ENCODE data around the gene SOX30. TPM values are rescaled to one million over a fixed set of nuclear protein-coding genes. Genes with fewer than 3 reads are reported as not detected.

SOX30 gene
- total RNA-seq, 1 donor from 2014 or later = not detected

DNA sequence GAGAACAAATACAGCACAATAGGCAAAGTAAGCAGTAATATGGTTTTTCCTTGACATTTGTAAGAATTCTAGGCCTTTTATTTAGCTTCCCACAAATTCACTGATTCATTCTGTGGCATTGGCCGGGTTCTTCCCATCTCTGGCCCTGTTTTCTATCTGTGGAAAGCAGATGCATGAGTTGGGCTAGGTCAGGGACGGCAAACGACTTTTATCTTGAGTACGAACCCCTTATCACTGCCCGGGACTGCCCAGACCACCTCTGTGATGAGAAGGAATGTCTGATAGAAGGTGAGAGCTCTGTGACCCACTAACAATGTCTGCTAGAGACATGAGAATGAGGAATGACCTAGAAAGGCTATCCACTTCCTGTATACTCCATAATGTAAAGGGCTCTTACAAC is 41.2 kb downstream of the SOX30 start:
- ATAC-seq (no peak), DNase-seq (ENCODE audit: low spot score) (no peak)

DNA sequence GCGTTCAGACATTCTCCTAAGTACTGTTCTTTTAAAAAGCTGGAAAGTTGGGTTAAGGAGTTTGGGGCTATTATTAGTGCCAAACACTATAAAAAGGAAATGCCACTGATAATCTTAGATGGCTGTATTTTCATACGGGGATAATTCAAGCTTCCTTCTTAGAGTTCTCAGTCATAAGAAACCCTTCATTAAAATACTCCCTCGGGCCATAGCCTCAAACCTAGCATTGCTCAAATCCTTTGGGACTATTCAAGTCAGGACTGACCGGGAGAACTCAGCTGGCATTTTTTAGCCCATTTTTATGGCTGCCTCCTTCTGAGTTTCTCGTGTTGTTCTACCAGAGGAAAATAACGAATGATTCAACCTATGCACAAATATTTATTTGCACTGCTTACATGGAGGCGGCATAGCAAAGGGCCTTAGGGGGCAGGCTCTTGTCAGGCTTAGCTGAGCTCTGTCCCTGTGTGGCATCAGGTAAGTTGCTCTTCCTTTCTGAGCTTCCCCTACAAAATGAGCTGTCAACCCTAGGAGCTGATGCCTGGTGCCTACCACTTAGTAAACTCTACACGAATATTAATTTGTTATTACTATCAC is 43.2 kb downstream of the SOX30 start:
- DNase-seq (ENCODE audit: low spot score) = no peak
- ATAC-seq = no peak

DNA sequence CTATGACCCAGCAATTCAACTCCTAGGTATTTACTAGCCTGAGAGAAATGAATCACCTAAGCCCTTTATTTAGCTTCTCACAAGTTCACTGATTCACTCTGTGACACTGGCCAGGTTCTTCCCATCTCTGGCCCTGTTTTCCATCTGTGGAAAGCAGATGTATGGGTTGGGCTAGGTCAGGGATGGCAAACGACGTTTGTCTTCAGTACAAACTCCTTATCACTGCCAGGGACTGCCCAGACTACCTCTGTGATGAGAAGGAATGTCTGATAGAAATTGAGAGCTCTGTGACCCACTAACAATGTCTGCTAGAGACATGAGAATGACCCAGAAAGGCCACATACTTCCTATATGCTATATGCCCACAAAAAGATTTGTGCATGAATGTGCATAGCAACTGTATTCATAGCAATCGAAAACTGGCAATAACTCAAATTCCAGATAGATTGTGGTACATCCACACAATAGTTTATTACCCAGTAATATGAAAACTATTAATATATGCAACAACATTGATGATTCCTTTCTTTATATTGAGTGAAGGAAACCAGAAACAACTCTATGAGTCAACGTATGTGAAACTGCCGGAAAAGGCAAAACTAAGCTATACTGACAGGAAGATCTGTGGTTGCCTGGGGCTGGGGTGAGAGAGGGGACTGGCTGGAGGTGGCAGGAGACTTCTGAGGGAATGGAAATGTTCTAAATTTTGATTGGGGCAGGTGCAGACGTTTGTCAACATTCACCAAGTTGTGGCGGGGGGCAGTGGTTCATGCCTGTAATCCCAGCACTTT is 44.7 kb downstream of the SOX30 start:
- DNase-seq (ENCODE audit: low spot score) (no peak), ATAC-seq (no peak)

DNA sequence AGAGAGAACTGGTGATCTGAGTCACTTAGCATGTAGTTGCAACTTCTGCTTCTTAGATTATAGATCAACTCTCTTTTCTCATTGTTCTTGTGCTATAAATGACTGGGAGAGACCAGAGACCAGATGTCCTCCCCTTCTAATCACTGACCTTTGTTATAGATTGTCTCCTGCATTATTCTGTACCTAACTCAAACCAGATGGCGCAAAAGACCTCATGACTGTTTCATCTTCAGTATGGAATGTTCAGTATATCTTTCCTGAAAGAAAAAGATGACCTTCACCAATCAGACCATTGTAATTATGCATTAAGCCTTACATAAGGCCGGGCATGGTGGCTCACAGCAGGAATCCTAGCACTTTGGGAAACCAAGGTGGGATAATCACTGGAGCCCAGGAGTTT is 46.2 kb downstream of the SOX30 start:
- no peak for ATAC-seq

DNA sequence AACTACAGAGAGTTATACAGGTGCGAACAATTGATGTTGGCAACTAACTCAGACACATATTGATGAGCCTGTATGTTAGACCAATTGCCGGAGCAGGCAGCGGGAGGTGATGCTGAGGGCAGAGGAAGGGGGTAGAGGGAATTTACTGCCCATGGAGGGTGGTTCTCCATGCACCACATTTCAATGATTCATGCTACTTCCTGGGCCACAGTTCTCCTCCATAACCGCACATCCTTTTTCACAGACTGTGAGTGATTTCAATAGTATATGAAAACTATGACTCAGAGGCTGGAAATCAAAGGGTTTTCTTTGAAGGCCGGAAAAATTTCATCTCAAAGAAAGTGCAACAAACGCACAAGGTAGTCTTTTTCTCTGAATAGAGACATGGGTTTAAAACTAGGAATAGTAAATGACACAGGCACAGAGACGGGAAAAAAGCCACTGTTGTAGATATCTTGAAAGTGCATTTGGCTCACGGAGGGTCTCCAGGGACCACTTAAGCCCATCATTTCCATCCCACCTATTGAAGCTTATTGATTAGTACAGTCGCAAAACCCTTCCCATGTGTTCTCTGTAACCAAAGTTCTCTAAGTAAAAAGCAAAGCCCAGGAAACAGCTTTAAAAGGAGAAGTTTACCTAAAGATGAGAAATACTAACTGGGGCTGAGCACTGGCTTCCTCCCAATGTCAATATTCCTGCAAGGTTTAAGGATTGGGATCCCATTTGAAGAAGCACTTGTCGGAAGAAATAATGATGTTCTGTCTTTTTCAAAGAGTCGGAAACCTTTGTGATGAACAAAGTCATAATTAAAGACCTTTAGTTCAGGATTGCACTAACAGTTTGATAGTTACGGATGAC is 48.7 kb downstream of the SOX30 start:
- DNase-seq (ENCODE audit: low spot score) (no peak), ATAC-seq (no peak)

More for the DNA sequence above, 46.2 kb downstream of the SOX30 start:
- DNase-seq (ENCODE audit: low spot score) = no peak

DNA sequence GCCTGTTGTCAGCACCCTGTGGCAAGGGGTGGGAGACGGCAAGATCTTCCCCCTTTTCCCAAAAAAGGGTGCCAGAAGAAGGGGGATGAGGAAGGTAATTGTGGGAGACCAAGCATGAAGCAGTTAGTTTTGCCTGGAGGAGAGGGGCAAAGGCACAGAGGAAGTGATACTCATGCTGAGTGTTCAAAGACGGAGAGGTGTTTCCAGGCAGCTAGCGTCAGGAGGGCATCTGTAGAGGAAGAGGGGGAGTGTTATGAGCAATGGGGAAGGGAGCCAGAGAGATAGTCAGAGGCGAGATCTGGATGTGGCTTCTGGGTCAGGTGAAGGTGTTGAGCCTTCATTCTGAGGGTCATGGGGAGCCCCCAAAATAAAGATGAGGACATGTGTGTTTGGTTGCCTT is 49.7 kb downstream of the SOX30 start:
- ATAC-seq = no peak
- no peak for DNase-seq (ENCODE audit: low spot score)

DNA sequence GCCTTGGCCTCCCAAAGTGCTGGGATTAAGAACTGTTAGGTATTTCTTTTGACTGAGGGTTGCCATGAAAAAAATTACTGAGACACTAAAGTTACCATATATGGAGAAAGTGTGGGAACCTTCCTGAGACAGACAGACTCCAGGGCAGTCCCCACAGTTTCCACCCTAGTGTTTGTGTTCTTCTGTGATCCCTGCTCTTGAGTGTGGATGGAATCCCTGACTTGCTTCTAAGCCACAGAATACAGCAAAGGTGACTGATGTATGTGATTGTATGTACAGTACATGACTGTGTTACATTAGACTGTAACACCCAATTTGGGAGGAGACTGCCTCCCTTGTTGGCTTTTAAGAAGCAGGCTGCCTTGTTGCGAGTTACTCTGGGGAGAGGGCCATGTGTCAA is 52.0 kb downstream of the SOX30 start:
- DNase-seq (ENCODE audit: low spot score) (no peak), ATAC-seq (no peak)

DNA sequence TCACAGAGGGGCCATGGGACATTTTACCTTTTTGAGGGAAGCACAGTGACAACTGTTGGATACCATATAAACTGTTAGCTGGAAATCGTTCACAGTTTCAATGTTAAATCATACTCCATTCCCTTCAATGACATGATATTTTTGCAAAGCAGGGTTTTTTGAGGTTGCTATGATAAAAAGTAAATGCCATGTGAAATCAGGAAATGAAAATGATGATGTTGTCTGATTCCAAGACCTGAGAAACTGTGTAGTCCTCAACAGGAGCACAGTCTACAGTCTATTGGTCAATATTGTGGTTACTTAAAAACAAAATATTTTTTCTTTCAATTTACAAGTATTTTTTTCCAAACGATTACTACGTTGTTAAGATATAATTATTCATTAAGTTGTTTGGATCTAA is 52.7 kb downstream of the SOX30 start:
- ATAC-seq (no peak), DNase-seq (ENCODE audit: low spot score) (no peak)

DNA sequence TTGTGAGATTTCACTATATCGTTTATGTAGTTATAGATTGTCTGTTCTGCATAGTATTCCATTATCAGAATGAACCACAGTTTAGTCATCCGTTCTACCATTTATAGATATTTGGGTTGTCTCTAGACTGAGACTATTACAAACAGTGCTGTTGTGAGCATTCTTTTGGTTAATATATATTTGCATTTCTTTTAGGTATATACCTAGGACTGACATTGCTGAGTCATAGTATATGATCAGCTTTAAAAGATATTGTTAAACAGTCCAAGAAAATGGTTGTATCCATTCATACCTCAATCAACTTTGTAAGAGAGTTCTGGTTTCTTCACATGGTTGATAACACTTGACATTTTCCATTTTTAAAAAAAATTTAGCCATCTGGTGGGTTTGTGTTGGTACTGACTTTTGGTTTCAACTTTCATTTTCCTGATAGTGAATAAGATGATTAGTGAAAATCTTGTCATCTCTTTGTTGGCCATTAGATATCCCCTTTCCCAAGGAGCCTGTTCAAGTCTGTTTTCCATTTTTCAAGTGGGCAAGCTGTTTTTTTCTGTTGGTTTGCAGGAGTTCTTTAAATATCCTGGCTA is 53.8 kb downstream of the SOX30 start:
- DNase-seq (ENCODE audit: low spot score) = no peak
- ATAC-seq = no peak

DNA sequence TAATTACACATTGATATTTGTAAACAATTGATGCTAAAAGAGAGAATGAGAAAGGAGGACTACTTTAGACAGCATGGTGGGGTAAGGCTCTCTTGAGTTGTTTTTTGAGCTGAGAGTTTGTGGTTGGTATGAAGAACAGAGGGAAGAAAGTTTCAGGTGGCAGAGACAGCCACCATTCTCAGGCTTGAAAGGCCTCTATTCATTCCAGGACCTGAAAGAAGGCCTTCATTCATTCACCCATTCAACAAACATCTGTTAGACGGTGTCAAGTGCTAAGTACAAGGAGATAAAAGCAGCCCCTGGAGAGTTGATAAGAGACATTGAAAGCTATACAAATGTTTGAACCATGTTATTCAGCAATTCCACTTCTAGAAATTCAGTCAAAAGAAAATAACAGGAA is 55.0 kb downstream of the SOX30 start:
- DNase-seq (ENCODE audit: low spot score) (no peak), ATAC-seq (no peak)

DNA sequence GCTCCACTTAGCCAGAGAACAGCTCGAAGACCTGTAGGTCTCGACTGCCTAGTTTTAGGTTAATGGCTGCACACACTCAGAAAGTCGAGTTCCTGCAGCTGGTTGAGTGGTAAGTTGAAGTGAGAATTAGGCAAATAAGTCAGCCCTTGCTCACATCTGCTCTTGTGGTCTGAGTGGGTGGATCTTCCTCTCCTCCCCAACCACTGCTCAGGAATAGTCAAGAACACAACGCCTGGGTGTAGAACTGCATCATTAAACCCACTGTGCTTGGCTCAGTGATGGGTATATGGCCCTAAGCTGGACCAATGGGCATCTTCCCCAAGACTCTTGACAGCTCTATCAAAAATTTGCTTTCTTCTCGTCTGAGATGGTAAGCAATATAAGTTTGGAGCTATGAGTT is 55.8 kb downstream of the SOX30 start:
- DNase-seq (ENCODE audit: low spot score) (no peak), ATAC-seq (no peak)

DNA sequence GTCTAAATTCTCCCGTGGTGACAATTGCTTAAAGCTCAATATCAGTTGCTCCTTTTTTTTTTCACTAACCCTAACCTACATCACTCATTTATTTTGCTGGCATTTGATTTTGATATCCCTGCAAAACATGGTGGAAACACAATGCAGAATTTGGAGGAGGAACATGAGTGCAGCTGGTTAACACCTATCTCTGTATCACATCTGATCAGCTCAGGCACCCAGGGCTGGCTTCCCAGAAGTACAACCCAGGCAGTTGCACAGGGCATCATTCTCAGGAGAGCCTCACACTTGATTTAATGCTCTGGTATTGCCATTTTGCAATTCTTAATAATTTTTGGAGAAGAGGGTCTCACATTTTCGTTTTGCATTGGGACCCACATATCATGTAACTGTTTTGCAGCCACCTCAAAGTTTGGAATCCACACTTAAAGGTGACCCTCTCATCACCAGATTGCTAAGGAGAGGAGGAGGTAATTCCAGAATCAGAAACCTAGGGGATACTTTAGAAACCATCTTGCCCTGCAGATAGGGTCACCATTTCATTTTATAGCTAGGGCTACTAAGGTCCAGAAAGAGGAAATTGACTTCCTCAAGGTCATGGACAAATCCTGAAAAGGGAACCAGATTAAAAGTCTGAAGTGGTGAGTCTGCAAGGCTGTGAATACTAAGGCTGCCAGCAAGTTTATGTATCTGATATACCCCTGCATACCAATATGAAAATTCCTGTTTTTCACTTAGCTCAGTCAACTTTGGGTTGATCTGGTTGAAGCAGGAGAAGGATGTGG is 57.4 kb downstream of the SOX30 start:
- no peak for DNase-seq (ENCODE audit: low spot score)
- no peak for ATAC-seq

DNA sequence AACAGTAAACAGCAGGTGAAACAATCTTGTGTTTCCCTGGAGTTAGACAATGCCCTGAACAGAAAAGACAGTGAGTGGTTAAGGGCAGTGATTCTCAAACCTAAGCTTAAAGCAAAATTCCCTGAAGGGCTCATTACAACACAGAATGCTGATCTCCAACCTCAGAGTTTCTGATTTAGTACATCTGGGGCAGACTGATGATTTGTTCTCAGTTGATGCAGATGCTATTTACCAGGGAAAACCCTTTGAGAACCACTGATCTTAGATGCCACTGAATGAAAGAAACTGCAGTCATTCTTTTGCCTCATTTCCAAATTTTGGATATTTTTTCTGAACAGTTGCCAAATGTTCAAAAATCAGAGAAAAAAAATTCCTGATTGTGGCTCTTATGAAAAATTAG is 58.0 kb downstream of the SOX30 start:
- DNase-seq (ENCODE audit: low spot score) (no peak), ATAC-seq (no peak)

DNA sequence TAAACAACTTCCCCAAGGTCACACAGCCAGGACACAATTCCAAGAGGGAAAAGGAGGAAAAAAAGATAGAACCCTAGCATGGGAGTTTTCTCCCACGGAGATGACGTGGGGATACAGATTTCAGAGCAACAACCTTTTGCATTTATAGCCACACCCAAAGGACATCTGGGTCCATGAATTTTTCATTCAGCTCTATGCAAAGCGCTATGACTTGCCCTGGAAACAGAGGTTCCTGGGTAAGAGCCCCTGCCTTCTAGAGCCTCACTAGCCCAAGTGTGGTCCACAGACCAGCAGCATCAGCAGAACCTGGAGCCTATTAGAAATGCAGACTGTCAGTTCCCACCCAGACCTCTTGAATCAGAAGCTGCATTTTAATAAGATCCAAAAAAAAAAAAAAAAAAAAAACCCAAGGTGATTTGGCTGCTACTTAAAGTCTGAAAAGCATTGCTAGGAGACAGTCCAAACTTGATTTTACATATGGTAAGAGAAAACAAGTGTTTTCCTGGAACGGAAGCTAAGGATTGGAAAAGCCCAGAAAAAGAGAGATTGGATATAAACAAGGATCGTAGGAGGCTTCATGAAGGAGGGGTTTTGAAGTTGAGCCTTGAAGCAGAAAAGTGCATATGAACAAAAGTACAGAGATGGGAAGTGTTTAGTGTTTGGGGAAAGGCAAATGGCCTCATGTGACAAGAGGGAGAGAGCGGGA is 59.0 kb downstream of the SOX30 start:
- DNase-seq (ENCODE audit: low spot score) = no peak

DNA sequence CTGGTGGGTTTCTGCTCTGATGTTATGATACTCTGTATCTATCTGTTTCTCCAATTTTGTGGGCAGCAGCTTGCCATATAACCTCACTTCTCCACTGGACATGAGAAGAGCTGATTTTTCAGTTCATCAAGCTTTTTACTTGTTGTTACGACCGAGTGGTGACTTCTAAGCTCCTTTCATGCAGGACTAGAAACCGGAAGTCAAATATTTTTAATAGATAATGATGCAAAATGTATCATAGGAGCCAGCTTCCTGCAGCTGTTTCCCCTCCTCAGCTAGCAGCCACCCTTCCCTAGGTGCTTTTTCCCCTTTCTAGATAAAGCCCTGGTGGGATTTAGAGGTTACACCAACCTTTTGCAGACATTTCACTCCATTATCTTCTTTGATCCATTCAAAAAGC is 59.6 kb downstream of the SOX30 start:
- ATAC-seq = no peak
- no peak for DNase-seq (ENCODE audit: low spot score)

More for the DNA sequence above, 59.0 kb downstream of the SOX30 start:
- ATAC-seq = no peak

DNA sequence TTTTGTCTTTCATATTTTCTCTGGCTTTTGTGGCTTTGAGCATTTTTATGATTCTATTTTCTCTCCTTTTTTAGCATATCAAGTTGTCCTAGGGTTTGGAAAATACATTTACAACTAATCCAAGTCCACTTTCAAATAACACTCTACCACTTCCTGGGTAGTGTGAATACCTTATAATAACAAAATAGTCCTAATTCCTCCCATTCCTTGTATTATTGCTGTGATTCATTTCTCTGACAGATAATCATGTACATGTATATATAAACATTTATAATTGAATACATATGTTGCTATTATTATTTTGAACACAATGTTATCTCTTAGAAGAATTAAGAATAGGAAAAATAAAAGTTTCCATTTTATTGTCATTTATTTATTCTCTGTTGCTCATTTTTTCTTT is 61.8 kb downstream of the SOX30 start:
- DNase-seq (ENCODE audit: low spot score) (no peak), ATAC-seq (no peak)

DNA sequence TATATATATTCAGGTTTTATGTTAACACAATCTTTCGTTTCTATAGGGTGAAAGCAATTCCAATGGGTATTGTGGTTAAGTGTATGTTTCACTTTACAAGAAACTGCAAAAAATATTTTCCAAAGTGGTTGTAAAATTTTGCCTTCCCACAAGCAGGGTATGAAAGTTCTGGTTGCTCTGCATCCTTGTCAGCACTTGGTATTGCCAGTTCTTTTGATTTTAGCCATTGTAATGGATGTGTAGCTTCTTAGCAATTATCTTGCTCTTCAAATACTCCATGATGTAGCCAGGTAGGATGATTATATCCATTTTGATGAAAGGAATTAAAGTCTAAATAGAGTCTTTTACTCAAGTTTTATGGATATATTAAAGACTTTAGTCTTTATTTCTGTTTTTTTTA is 67.6 kb downstream of the SOX30 start:
- no peak for DNase-seq (ENCODE audit: low spot score)
- no peak for ATAC-seq

DNA sequence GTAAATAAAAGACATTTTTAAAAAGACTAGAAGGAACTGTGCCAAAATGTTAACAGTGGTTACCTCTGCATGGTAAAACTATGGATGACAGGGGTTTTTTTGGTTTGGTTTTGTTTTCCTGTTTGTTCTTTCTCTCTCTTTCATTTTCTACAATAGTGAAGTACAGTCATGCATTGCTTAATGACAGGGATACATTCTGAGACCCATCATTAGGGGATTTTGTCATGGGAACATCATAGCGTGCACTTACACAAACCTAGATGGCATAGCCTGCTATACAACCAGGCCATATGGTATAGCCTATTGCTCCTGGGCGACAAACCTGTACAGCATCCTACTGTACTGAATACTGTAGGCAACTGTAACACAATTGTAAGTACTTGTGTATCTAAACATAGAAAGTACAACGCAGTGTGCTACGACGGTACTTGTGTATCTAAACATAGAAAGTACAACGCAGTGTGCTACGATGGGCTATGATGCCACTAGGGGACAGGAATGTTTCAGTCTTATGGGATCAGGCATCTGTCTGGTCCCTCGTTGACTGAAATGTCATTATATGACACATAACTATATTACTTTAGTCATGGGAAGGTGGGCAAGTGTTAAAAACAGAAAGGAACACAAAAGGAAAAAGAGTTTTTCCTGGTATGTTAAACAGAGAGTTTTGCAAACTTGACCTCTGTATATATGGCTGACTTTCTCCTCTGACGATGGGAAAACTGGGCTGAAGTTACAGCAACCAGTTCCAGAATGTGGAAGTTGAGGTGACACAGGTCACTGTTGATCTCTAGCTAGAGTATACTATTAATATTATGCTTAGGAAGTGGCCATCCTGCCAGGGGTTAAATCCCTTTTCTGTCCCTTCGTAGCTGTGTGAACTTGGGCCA is 69.3 kb downstream of the SOX30 start:
- no peak for ATAC-seq
- DNase-seq (ENCODE audit: low spot score) = no peak

DNA sequence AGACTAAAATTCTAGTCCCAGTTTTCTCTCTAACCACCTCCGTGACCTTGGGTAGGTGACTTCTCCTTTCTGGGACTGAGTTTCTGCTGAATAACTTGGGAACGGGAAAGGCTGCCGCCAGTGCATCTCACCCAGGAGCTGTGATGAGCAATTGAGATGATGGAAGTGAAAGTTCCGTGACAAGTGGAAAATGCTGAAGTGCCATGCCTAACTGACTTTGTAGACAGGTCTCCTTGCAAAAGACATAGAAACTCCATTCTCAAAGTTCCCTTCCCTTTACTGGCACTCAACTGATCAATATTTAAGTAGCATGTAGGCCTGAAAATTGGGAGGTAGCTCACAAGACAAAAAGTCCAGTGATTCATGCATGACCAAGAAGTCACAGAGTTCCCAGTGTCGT is 70.3 kb downstream of the SOX30 start:
- ATAC-seq = no peak
- DNase-seq (ENCODE audit: low spot score) = no peak

Measured in left lobe of liver (tissue), 2 donors.